ENCODE measurements around the gene PTPRO.

GRCh38 chr12:15545334-15545733, 223.0 kb downstream of the PTPRO start:
- TF ChIP-seq CTCF (IDR thresholded peaks at IDR 0.05) (no peak), POLR2A (IDR thresholded peaks at IDR 0.05) (no peak)
